Activated CD8-positive, alpha-beta memory T cell treated with anti-CD3 and anti-CD28 coated beads, Interleukin-2, amount 50 U/mL, for 1 hour (primary cell): ENCODE data around the gene VWA8.
"Not testable (repeated sequence)": the region's sequence is repeated elsewhere in the genome, so short reads cannot be mapped to it uniquely, and the experiment has no call there.

Source experiments
- DNase-seq: peaks from one replicate; pipeline ENCODE4 v3.0.0-alpha.2; 2020; ENCODE audit errors: extremely low read depth

VWA8 gene

DNA sequence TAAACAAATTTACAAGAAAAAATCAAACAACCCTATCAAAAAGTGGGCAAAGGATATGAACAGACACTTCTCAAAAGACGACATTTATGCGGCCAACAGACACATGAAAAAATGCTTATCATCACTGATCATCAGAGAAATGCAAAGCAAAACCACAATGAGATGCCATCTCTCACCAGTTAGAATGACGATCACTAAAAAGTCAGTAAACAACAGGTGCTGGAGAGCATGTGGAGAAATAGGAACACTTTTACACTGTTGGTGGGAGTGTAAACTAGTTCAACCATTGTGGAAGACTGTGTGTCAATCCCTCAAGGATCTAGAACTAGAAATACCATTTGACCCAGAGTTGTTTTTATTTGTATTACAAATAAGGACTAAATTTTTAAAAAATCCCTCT lies 215.4 kb downstream of the VWA8 start:
- not testable (repeated sequence) for DNase-seq

DNA sequence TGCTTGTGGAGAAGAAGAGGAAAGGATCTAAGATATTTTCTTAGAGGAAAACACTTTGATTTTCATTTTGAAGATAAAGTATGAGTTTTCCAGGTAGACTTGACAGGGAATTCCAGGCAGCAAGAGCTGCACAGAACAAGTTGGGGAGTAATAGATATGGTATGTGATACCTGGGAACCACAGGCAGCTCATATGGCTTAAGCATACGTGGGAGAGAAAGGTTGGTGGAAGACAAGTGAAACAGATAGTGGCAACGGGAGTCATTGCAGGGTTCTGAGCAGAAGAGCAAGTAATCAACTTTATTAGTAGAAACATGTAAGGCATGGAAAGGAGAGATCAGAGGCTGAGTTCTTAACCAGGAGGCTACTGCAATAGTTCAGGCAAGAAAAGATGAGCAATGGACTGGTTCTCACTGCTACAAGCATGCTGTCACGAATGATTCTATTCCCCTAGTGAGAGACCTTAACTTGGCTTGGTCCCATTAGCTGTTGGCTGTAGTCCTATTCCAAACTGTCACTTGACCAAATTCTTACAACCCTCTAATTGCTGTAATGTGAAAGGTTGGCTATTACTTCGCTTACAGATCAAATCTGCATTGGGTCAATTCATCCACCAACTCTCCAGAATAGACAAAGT lies 217.9 kb downstream of the VWA8 start:
- DNase-seq = no peak

DNA sequence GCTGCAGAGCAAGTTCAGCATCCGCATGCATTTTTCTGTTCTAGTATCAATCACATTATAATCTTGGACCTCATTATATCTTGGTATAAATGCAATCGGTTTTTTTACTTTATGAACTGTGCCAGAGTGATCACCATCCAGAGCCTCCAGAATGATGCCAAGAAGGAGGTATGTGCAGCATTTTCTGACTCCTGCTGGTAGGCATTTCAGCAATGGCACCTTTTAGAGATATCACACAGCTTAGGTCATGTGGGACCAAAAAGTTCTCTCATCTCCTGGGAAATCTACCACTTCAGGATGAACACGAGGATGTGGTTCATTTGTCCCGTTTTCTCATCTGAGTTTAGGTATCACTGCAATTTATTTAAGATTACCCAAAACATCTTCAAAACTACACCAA lies 220.4 kb downstream of the VWA8 start:
- no peak for DNase-seq

DNA sequence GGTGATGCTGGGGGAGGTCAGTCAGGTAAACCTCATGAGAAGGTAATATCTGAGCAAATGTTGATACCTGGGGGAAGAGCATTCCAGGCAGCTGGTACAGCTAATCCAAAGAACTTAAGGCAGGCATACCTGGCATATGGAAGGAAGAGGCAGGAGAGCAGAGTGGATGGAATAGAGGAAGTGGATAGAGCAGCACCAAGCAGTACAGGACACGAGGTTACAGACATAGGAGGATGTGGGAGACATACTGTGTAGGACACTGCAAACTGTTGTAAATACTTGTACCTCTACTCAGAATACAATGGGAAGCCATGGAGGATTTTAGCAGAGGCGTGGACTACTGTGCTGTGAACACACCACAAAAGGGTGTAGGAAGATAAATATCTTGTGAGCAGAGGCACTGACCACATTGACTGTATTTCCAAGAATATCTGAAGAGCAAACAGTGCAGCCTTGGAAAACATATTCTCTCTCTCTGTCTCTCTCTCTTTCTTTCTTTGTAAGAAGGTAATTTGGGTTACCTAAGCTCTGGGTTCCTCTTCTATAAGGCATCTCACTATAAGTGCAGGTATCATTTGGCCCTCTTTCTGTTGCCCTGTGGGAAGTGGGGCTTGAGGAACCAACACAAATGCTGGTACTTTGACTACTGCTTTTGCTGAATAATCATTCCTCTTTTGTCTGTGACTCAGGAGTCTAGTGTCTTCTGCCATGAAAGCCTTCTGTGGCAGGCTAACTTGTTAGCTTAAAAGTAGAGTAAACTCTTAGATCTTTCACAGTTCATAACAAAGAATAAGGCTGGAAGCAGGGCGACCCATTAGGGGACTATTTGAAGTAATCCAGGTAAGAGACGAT lies 238.0 kb downstream of the VWA8 start:
- DNase-seq = no peak

DNA sequence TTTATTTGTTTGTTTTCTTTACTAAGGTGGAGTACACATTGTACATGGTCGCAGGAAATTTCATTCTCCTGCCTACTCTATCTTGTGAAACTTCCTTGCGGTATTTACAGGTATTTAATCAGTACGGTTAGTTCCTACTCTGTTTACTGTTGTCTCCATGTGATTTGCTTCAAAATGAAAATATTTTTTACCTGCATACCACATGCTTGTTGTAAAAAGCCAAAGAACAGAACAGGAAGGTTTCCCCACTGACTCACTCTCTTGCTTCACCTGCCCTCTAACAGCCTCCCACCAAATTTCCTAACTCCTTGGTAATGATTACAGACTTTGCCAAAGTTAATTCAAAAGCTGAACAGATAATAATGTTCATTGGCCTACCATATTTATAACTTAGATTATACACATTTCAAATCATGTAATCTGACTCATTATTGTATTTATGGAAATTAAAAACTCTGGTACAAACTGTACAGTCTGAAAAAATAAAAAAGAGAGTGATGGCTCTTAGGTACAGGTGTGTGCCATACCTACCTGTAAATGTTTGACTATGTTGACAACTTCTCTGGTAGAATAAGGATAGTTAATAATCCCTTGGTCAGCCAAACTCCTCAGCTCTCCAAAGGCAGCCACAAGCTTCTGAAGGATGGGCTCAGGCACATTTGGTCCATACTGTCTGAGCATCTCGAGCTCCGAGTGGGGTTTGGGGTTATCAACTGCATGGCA lies 239.9 kb downstream of the VWA8 start:
- no peak for DNase-seq

DNA sequence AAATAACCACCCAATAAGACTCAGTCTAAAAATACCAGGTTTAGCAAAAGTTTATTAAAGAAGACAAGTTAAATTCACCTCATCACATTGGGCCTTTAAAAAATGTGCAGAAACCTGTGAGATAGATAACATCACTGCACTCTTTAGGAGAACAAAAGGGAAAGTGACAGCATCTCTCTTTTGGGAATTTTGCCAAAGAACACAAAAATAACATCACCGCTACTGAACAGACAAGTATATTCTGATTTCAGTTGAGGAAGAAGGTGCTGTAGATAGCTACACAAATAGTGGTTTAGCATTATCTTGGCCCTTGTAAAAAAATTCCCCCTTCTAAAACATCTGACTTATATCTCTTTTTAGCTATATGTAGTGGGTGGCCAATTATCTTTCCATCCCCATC lies 244.7 kb downstream of the VWA8 start:
- no peak for DNase-seq

DNA sequence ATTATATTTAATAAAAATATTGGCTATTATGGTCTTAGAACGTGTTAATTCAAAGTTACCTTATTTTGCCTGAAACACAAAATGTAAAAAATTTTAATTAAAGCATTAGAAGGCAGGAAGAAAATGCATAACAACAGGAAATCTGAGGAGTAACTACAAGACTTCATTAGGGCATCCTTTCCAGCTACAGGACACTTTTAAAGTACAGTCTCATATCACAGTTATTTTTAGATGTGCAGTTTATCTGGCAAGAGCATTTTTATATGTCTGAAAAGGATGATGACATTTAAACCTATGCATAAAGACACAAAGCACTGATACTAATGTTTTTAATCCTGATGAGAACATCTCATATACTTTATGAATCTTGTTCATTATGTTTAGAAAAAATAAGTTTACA lies 247.5 kb downstream of the VWA8 start:
- DNase-seq = no peak

DNA sequence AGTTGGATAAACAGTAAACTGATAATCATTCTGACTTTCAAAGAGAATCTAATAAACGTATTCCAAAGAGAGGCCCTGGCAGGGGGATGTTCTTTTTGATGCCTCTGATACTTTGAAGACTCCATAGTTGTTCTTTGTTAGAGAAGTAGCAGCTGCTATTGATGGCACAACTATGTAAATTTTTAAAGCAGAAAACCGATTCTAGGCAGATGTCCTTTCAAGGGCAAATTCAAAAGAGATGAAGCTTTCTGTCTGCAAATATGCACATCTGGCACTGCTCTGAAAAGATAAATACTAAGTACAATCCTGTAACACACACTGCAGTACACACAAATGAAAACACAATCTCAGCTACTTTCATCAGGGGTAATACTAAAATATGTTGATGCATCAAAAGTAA lies 250.1 kb downstream of the VWA8 start:
- DNase-seq = no peak

DNA sequence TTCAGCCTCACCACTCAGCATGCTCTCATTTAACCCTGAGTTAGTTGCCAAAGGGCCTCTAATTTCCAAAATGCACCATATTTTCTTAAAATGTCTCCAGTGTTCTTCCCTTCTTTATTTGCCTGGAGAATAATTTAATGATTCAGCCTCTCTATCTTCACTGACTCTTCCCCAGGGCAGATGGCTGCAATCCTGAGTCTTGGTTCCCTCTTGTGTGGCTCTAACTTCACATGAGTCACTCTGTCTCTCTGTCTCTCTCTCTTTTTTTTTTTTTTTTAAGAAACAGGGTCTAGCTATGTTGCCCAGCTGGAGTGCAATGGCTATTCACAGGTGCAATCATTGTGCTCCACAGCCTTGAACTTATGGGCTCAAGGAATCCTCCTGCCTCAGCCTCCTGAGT lies 251.4 kb downstream of the VWA8 start:
- DNase-seq = no peak

DNA sequence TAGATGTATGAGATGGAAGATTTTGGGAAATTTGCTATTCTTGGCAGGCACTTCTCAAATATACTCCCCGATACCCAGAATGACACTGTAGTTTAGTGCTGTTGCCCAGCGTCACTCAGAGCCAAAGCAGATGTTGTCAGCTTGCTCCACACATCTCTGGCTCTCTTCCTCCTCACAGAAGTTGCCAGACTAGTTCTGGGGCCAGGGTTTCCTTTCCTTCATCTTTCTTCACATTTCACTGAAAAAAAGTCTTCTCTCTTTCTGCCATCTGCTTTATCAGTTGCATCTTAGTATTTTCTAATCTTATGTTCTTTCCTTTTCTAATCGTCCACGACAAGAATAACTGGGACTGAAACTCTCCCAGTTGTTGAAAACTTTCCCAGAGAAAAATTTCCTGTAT lies 252.2 kb downstream of the VWA8 start:
- DNase-seq = no peak

DNA sequence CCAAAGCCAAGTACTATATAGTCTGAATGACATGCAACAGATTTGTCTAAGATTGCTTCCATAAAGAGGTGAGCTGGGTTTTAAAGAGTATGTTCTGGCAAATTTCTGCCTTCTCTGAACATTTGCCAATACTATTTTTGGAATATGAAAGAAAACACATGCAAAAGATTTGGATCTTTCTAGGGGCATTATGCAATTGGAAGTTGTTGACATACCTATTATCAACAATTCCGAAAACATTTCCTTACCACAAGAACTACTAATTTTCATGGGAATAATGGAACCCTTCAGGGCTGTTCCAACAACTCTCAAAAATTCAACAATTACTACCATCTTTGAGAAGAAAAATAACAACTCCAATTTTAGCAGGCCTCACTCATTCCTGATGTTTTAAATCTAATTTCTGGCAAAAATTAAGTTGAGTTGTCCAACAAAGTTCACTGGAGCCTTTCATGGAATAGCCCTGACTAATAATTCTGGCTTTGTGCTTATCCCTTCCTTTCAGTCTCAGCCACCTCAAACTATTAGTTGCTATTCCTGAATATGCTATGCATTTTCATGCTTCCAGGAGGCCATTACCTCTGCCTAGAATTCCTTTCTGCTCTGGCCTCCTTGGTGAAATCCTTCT lies 253.6 kb downstream of the VWA8 start:
- no peak for DNase-seq

DNA sequence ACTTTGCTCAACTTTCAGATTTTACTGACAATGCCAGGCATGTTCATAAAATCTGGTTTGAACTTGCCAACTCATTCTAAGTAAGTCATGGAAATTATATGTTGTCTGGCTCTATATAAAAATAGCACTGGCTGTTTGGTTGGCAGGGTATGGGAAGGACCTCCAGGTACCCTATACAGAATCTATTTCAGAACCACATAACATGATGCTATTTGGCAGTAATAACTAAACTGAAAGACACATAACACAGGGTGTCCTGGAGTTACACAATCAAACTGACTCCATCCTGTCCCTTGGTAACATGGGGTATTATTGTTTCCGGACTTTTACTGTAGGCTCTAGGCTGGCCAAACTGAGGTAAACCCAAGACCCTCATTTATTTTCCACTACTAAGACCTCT lies 254.8 kb downstream of the VWA8 start:
- no peak for DNase-seq

DNA sequence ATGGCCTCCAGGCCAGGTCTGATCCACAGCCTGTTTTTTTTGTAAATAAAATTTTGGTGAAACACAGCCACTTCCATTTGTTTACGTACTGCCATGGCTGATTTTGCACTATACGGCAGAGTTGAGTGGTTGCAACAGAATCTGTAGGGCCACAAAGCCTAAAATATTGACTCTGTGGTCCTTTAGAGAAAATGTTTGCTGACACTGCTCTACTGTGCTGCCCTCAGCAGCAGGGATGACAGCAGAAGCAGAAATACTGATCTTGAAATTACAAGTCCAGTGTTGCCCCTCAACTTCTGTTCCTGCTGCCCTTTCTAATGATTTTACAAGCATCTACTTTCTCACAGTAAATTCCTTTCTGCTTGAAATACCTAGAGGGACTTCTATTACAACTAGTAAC lies 258.4 kb downstream of the VWA8 start:
- no peak for DNase-seq

DNA sequence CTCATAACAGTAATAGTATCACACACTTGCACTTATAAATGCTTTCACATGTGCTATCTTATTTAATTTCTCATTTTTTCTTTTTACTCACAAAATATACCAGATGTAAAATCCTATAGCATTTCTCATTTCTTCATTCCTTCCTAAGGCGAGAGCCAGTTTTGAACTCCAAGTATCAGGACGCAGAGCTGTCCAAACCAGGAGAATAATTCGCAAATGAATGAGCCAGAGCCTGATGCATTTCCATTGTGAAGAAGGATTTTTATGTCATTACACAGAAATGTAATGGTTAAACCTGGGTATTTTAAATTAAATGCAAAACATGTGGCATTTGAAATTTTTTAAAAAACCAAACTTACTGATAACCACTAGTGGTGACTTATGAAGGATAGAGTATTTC lies 259.2 kb downstream of the VWA8 start:
- DNase-seq = no peak

DNA sequence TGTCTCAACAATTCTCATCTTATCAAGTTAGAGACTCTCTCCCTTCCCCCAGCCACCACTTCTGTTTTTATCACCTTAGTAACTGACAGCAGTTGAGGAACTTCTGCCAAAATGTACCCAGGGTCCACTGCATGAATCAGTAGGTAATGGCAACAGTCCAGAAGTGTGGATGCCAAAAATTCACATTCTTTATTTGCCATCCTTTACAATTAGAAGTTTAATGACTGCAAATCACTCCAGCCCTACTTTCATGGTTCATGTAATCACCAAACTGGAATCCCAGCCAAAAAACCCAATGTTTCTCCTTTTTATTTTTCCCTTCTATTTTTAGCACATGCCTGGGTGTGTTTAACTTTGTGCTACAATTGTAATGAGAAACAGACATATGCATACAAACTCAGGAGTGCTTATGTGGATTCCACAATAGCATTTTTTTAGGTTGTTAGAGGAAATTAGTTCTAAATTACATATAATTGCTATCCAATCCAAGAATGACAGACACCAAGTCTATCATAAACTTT lies 260.1 kb downstream of the VWA8 start:
- DNase-seq = no peak

DNA sequence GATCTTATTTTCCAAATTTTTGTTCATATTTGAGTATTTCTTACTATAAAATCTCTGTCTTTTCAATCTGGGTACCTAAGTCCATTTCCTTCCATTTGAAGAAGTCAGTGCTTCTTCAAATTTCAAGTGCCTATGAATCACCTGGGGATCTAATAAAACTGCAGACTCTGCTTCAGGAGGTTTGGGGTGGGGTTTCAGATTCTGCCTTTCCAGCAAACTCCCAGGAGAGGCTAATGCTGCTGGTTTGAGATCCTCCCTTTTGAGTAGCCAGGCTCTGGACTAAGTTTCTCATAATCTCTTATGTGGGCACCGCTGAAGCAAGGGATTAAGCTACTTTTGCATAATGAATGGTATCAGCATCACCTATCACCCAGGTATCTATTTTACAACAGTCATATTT lies 261.1 kb downstream of the VWA8 start:
- DNase-seq = no peak

DNA sequence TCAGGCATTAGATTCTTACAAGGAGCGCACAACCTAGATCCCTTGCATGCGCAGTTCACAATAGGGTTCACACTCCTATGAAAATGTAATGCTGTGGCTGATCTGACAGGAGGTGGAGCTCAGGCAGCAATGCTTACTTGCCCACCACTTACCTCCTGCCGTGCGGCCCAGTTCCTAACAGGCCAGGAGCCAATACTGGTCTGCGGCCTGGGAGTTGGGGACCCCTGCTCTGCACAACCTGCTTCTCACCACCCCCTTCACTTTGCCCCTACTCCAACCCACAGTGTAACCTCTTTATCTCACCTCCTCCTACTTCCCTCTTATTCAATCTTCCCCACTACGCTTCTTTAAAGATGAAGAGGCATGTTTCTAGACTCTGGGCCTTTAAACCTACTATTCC lies 263.3 kb downstream of the VWA8 start:
- DNase-seq = no peak

DNA sequence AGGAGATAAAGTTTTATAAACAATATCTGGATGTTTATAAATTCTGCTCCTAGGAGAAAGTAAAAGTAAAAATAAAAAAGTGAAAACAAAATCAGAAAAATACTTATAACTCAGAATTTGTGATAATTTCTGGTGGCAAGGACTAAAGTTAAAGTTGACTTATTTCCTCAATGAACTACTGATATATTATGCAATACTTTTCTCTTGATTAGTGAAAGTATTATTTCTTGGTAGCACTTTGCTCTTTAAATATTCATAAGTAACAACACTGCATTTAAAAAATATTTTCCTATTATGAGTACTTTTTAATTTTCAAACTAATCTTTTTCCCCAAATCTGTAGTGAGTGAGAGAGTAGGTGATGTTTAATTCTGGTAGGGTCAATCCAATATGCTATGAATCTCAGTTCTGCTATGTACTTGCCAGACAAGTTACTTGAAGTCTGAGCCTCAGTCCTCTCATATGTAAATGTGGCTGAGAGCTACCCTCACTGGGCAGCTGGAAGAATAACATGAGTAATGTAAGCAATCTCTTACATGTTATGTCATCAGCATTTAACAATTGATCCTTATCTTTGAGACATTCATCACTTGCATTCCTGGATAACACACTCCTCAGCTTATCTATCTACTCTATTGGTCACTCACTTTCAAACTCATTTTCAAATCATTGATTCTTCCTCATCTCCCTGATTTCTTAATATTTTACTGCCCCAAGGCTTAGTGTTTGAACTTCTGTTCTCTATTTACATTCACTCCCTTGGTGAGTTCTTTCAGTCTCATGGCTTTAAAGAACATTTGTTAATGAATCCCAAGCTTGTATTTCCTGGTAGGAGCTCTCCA lies 264.5 kb downstream of the VWA8 start:
- no peak for DNase-seq

DNA sequence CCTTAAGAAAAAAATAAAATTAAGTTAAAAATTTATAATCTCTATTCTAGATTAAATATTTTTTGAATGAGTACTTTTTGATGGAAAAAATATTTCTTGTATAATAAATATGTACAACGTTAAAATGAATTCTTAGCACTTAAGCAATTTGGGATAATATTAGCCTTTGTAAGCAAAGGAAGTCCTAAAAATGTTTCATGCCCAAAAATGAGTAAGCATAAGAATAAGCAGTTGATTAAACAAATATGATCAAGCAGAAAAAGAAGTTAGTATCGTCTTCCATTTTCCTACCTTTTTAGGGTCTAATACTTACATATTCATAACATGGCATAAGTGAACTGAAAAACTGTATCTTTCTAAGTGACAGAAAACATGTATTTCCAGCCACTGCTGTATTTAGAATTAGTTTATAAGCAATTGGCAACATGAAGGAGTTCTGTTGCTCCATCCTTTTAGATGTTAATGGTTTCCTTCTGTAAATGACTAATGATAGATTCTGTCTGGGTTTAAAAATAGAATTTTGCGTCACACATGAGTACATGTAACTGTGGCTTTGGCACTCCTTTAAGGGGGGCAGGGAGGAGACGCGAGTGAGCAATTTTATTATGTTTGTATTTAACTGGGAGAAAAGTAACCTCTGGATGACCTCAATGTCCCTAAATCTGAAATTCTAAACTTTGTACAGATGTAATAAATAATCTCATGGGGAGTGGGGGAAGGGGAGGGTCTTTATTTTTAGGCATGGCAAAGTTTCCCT lies 266.2 kb downstream of the VWA8 start:
- DNase-seq = no peak

DNA sequence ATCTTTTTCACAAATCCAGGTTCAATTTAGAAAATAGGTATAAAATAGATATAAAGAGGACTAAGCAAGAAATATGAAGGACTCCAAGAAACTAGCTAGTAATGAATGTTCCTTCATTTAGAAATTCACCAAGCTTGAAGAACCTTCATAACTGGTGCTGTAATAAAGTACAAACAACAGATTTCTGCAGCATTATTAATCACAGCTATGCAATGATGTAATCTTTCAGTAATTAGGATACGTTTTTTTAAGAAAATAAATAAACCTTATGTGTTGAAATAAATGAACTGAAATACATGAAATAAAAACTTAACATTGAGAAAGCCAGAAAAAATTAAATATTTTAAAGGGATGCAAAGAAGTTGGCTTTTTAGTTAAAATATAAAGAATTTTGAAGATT lies 267.5 kb downstream of the VWA8 start:
- DNase-seq = no peak

DNA sequence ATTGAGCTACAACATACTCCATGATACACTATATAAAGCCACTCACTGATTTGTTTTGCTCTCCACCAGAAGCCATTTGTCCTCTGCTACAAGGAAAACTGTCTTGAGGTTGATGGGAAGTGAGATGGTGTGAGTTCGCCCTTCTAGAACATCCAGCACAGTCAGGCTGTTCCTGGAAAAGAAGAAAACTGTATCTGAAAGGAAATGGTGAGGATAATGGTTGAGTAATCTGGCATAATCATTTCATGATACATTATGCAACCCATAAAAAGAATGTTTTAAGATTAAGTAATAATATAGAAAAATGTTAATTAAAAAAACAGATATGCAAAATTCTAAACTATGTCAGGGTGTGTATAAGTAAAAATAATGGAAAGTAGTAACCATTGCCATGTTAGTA lies 269.6 kb downstream of the VWA8 start:
- DNase-seq = no peak
